22Rv1 (cell line): ENCODE data around the gene KRTAP10-11.

Source experiments
- ZFX ChIP-seq: fragments of 450-650 bp; IDR thresholded peaks from 2 replicates; pipeline ENCODE4 v1.6.1; 2017; ENCODE audit warnings: antibody characterized with exemption, borderline replicate concordance
- TF ChIP-seq, protein P1 (sequence below): fragments of 450-650 bp; IDR thresholded peaks from 2 replicates; pipeline ENCODE4 v1.5.1; 2017; ENCODE audit warnings: mild to moderate bottlenecking

DNA sequence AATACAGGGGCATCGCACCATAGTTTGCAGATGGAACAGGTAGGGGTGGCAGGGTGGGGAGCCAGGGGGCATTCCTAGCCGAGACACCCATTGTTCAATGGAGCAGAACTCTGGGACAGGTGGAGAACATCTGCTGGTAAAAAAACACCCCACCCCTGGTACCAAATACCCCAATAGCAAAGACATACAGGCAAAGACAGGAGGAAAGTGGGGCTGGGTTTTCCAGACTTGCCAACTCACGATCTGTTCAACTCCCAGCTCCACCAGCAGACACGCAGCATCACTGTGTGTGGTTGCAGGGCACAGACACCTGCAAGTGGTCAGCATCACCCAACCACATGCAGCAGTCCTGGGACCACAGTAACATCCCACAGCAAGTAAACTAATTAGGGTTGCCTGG is 34.7 kb upstream of the KRTAP10-11 start:
- TF ChIP-seq, protein P1, sequence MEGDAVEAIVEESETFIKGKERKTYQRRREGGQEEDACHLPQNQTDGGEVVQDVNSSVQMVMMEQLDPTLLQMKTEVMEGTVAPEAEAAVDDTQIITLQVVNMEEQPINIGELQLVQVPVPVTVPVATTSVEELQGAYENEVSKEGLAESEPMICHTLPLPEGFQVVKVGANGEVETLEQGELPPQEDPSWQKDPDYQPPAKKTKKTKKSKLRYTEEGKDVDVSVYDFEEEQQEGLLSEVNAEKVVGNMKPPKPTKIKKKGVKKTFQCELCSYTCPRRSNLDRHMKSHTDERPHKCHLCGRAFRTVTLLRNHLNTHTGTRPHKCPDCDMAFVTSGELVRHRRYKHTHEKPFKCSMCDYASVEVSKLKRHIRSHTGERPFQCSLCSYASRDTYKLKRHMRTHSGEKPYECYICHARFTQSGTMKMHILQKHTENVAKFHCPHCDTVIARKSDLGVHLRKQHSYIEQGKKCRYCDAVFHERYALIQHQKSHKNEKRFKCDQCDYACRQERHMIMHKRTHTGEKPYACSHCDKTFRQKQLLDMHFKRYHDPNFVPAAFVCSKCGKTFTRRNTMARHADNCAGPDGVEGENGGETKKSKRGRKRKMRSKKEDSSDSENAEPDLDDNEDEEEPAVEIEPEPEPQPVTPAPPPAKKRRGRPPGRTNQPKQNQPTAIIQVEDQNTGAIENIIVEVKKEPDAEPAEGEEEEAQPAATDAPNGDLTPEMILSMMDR: no peak
- no peak for TF ChIP-seq ZFX
